ACC112 (cell line): ENCODE data around the gene JUP.

ENCODE experiments used
- H2AFZ ChIP-seq: fragments of 200-600 bp; sonication (generic); one replicate; pipeline ENCODE4 v1.6.0; 2017; ENCODE audit warnings: antibody characterized with exemption, low read length; ENCODE audit not compliant: unreplicated experiment
- H3K27ac ChIP-seq: fragments of 200-600 bp; sonication (generic); 2 replicates; pipeline ENCODE4 v1.5.1; 2014; ENCODE audit warnings: low read depth, mild to moderate bottlenecking, antibody characterized with exemption, low read length, moderate library complexity
- H3K27me3 ChIP-seq: fragments of 200-600 bp; sonication (generic); 2 replicates; pipeline ENCODE4 v1.6.1; 2014; ENCODE audit warnings: mild to moderate bottlenecking, antibody characterized with exemption, low read length, moderate library complexity, mixed read lengths; ENCODE audit not compliant: insufficient read depth
- H3K36me3 ChIP-seq: fragments of 200-600 bp; sonication (generic); 2 replicates; pipeline ENCODE4 v1.6.1; 2016; ENCODE audit warnings: mild to moderate bottlenecking, antibody characterized with exemption, low read length, moderate library complexity, mixed read lengths; ENCODE audit not compliant: insufficient read depth
- H3K4me1 ChIP-seq: fragments of 200-600 bp; sonication (generic); one replicate; pipeline ENCODE4 v1.6.1; 2016; ENCODE audit warnings: low read length, mixed read lengths; ENCODE audit not compliant: insufficient read depth, unreplicated experiment, control insufficient read depth
- H3K4me3 ChIP-seq: fragments of 200-600 bp; sonication (generic); 2 replicates; pipeline ENCODE4 v1.5.1; 2014; ENCODE audit warnings: mild to moderate bottlenecking, low read depth, low read length
- H3K79me2 ChIP-seq: fragments of 200-600 bp; sonication (generic); one replicate; pipeline ENCODE4 v1.6.0; 2016; ENCODE audit warnings: low read length; ENCODE audit not compliant: control insufficient read depth, unreplicated experiment, insufficient read depth

Gene JUP

GRCh38 chr17:41806685-41807445 is 20.4 kb upstream of the JUP start:
- peaks cover 17% of the 10 kb centered on the region for H3K79me2 ChIP-seq
- H2AFZ ChIP-seq: no peak overlapping the region
- H3K36me3 ChIP-seq: peaks cover 3% of the 10 kb centered on the region; the same call in 1 of the 2 replicates
- H3K27ac ChIP-seq: no peak overlapping the region
- H3K27me3 ChIP-seq: no peaks in the 10 kb centered on the region
- H3K4me3 ChIP-seq: no peak overlapping the region
- H3K4me1 ChIP-seq: peaks cover 14% of the 10 kb centered on the region

- H3K4me3 ChIP-seq: no peak overlapping the region
- H3K36me3 ChIP-seq: peaks cover 3% of the 10 kb centered on the region; the same call in 1 of the 2 replicates
- peaks cover 11% of the 10 kb centered on the region for H3K4me1 ChIP-seq
- H3K27ac ChIP-seq: no peak overlapping the region
- H3K79me2 ChIP-seq: no peaks in the 10 kb centered on the region
- H2AFZ ChIP-seq: no peak overlapping the region
- no peaks in the 10 kb centered on the region for H3K27me3 ChIP-seq
Measured at GRCh38 chr17:41803049-41804020, 16.8 kb upstream of the JUP start.

- H3K36me3 ChIP-seq: peaks cover 3% of the 10 kb centered on the region; the same call in 1 of the 2 replicates
- H3K79me2 ChIP-seq: no peaks in the 10 kb centered on the region
- peaks cover 11% of the 10 kb centered on the region for H3K4me1 ChIP-seq
- H3K27me3 ChIP-seq: no peaks in the 10 kb centered on the region
- H2AFZ ChIP-seq: no peak overlapping the region
- no peak overlapping the region for H3K27ac ChIP-seq
- no peak overlapping the region for H3K4me3 ChIP-seq
Measured at GRCh38 chr17:41801374-41802271, 15.1 kb upstream of the JUP start.

- Histone ChIP-seq H3K27ac (no peak overlapping the region), H3K79me2 (no peaks in the 10 kb centered on the region), H3K36me3 (peaks cover 3% of the 10 kb centered on the region; the same call in 1 of the 2 replicates), H3K4me1 (peaks cover 11% of the 10 kb centered on the region), H3K27me3 (no peaks in the 10 kb centered on the region), H2AFZ (no peak overlapping the region), H3K4me3 (no peak overlapping the region)
Measured at GRCh38 chr17:41800601-41801373, 14.3 kb upstream of the JUP start.

GRCh38 chr17:41799366-41799765 is 12.9 kb upstream of the JUP start:
- H2AFZ ChIP-seq: no peak overlapping the region
- no peaks in the 10 kb centered on the region for H3K79me2 ChIP-seq
- no peaks in the 10 kb centered on the region for H3K27me3 ChIP-seq
- H3K36me3 ChIP-seq: no peaks in the 10 kb centered on the region
- no peak overlapping the region for H3K27ac ChIP-seq
- H3K4me1 ChIP-seq: peaks cover 11% of the 10 kb centered on the region
- no peak overlapping the region for H3K4me3 ChIP-seq

- Histone ChIP-seq H3K79me2 (no peaks in the 10 kb centered on the region), H3K27ac (no peak overlapping the region), H2AFZ (no peak overlapping the region), H3K27me3 (no peaks in the 10 kb centered on the region), H3K4me3 (no peak overlapping the region), H3K36me3 (no peaks in the 10 kb centered on the region), H3K4me1 (peaks cover 27% of the 10 kb centered on the region)
Measured at GRCh38 chr17:41797377-41797776, 10.9 kb upstream of the JUP start.

GRCh38 chr17:41796121-41796895 is 9.8 kb upstream of the JUP start:
- no peaks in the 10 kb centered on the region for H3K27me3 ChIP-seq
- H3K27ac ChIP-seq: no peak overlapping the region
- no peaks in the 10 kb centered on the region for H3K36me3 ChIP-seq
- H3K4me1 ChIP-seq: peaks cover 25% of the 10 kb centered on the region
- no peak overlapping the region for H2AFZ ChIP-seq
- no peak overlapping the region for H3K4me3 ChIP-seq
- H3K79me2 ChIP-seq: no peaks in the 10 kb centered on the region

- no peak overlapping the region for H3K4me3 ChIP-seq
- no peaks in the 10 kb centered on the region for H3K27me3 ChIP-seq
- H3K36me3 ChIP-seq: no peaks in the 10 kb centered on the region
- H2AFZ ChIP-seq: no peak overlapping the region
- H3K27ac ChIP-seq: no peak overlapping the region
- H3K79me2 ChIP-seq: no peaks in the 10 kb centered on the region
- peaks cover 16% of the 10 kb centered on the region for H3K4me1 ChIP-seq
Measured at GRCh38 chr17:41794540-41794975, 8.0 kb upstream of the JUP start.

GRCh38 chr17:41793784-41794539 is 7.5 kb upstream of the JUP start:
- H3K27ac ChIP-seq: no peak overlapping the region; the same call in 1 of the 2 replicates
- no peak overlapping the region for H3K4me3 ChIP-seq
- H2AFZ ChIP-seq: no peak overlapping the region
- H3K4me1 ChIP-seq: peaks cover 16% of the 10 kb centered on the region
- no peaks in the 10 kb centered on the region for H3K27me3 ChIP-seq
- H3K36me3 ChIP-seq: no peaks in the 10 kb centered on the region
- H3K79me2 ChIP-seq: no peaks in the 10 kb centered on the region
